Mucosa of gallbladder (tissue), 1 donor: ENCODE measurements around the gene SLC25A47. TPM values are rescaled to one million over a fixed set of nuclear protein-coding genes. Genes with fewer than 3 reads are reported as not detected.
"Not testable (repeated sequence)": the region's sequence is repeated elsewhere in the genome, so short reads cannot be mapped to it uniquely, and the experiment has no call there.

Source experiments
- DNase-seq: peaks from one replicate; pipeline ENCODE4 v3.0.0-alpha.2; 2020; ENCODE audit warnings: low spot score
- total RNA-seq: library from RNA; stranded (reverse); gene quantifications from one replicate; pipeline ENCODE4 v1.2.1, GENCODE V29; 2021
- donor health status: DM: no; HTN: no; CAD: no.

SLC25A47 gene
- total RNA-seq, 1 donor from 2014 or later, result 0.20 TPM

DNA sequence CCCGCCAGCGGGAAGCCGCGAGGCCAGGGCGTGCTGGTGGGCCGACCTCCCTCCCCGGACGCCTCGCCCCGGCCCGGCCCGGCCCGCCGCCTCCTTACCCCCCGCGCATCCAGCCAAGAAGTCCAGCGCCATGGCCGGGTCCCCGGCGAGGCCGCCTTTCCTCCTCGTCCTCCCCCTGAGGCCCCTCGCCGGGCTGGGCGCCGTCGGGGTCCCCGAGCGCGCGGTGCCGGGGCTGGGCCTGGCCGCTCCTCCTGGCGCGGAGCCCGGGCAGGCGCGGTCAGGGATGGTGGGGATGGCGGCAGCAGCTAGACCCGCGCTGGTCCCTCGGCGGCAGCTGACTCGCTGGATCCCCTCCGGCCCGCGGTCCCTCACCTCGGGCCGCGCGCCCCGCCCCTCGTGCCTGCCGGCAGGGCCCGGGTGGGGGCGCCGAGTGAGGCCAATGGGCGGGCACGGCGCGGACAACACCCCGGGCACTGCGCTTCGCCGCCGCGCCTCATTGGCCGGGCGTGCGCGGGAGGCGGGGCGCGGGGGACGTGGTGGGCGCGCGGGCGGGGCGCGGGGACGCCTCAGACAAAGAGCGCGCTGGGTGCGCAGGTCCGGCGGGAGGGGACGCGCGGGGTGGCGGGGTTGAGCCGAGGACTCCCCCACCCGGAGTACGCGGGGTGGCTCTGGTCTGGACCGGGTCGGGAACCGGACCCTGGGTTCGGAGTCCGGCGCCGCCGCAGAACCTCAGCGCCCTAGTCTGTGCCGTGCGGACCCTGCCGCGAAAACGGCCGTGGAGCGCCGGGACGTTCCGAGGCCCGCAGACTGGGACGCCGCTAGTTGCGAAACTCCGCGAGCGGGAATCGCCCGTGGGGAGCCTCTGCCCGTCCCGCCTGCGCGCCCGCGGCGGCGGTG, 16.8 kb upstream of the SLC25A47 start, which contains the start of gene SLC25A29:
TSS of gene SLC25A29 (minus strand) at position 344 of the 897 bp plus-strand sequence. CDS start at position 132, 212 bp downstream.
- DNase-seq, result peak; percentile 88

- no peak for DNase-seq
Measured at GRCh38 chr14:100306998-100307765, 16.0 kb upstream of the SLC25A47 start.

- no peak for DNase-seq
Measured at GRCh38 chr14:100307766-100308426, 15.2 kb upstream of the SLC25A47 start.

DNA sequence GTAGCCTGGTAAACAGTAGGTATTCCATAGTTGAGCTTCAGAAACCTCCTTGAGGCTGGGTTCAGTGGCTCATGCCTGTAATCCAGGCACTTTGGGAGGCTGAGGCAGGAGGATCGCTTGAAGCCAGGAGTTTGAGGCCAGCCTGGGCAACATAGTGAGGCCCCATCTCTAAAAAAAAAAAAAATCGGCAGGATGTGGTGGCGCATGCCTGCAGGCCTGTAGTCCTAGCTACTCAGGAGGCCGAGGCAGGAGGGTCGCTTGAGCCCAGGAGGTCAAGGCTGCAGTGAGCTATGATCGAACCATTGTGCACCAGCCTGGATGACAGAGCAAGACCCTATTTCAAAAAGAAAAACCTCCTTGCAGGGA, 14.7 kb upstream of the SLC25A47 start:
- DNase-seq, result not testable (repeated sequence)

- DNase-seq, result no peak
Measured at GRCh38 chr14:100309028-100309737, 14.0 kb upstream of the SLC25A47 start.

GRCh38 chr14:100312110-100312876, 10.8 kb upstream of the SLC25A47 start:
- DNase-seq, result not testable (repeated sequence)

DNA sequence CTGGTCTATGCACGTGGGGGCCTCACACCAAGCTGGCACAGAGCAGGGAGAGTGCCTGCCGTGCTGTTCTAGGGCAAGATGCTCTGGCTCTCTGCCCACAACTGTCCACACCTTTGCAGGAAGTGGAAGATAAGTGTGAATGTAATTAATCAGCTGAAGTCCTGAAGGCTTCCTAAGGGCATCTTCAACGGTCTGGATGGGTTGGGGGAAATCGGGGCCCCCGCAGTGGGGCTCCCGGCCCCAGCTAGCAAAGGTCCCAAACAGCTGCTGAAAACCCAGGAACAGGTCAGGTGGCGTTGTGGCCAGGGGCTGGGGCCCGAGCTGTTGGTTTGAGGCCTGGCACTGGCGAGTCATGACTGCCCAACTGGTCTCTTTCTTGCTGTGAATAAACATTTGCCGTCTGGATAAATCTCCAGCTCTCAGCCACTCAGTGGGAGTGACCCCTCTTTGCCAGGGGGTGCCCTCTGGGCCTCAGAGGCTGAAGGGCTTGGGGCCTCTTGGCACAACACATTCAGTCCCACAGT, 10.2 kb upstream of the SLC25A47 start:
- no peak for DNase-seq

GRCh38 chr14:100313464-100314230, 9.5 kb upstream of the SLC25A47 start:
- DNase-seq, result no peak

DNA sequence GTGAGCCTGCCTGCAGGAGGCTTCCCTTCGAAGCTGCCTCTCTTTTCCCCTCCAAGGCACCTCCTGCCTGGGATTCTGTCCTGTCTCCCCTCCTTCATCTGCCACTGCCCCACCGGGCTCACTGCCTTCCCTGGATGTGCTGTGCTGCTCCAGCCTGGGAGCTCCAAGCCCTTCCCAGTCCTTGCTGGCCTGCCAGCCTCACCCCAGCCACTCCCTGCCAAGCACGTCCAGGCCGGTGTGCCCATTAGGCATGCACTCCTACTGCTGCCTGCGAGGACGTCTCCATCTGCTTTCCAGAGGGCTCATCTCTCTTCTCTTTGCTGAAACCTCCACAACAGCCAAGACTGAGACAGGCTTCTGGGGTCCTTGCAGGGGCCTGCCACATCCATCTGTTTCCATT, 8.4 kb upstream of the SLC25A47 start:
- no peak for DNase-seq

GRCh38 chr14:100317389-100317788, 5.8 kb upstream of the SLC25A47 start:
- DNase-seq, result no peak

- peak; percentile 63 for DNase-seq
Measured at GRCh38 chr14:100317912-100318808, 5.0 kb upstream of the SLC25A47 start.

DNA sequence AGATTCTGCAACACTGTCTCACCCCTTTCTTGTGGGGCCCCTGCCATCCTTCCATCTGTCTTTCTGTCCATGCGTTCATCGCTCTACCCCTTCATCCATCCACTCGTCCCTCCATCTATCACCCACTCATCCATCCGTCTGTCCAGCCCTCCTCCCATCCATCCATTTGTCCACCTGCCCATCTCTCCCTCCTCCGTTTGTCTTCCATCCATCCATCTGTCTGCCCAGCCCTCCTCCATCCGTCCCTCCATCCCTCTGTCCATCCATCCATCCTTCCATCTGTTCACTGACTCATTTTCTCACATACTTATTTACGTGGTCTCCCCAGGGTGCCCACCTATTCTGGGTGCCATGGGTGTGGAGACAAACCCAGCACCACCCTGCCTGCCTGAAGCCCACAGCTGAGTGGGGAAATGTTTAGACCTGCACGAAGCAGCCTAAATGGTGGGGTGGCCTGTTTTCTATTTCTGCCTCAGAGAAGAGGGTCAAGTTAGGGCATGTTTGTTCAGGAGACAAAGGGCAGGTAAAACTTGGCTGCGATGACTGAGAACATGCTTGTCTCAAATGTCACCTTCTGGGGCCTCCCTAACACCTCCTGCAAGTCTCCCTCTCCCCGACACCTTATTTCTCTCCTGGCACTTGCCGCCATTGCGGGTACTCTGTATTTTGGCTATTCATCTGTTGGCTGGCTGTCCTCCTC, 2.8 kb upstream of the SLC25A47 start:
- DNase-seq, result no peak

GRCh38 chr14:100321473-100322137, 1.5 kb upstream of the SLC25A47 start:
- DNase-seq, result no peak

GRCh38 chr14:100322138-100322957, 791 bp upstream of the SLC25A47 start:
- DNase-seq, result no peak

DNA sequence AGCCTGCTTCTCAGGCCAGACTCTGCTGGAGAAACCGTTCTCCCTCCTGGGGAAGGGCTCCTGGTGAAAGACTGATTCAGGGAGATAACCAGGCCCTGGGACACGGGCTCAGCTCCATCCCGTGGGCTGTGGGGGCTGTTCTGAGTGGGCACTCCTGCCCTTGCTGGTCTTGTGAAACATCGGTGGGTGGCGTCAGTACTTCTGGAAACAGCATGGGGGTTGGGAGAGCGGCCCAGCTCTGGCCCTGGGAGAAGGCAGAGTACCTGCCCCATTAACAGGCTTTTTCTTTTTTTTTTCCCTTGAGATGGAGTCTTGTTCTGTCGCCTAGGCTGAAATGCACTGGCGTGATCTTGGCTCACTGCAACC, 786 bp downstream of the SLC25A47 start:
- DNase-seq, result no peak

DNA sequence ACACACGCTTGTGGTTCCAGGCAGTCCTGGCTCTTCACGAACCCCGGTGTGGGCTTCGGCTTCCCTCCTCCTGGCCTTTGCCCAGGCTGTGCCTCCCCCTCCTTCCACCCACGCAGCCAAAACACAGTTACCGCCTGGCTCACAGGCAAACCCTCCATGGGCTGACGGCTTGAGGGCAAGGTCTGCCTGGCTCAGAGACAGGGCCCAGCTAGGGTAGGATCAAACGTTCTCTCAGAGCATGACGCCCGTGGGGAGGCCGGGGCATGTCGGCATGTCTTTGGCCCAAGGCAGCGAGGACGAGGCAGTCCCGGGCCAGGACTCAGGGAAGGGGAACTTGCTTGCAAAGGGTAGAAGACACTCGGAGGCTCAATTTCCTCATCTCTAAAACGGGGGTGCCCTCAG, 2.1 kb downstream of the SLC25A47 start:
- no peak for DNase-seq

DNA sequence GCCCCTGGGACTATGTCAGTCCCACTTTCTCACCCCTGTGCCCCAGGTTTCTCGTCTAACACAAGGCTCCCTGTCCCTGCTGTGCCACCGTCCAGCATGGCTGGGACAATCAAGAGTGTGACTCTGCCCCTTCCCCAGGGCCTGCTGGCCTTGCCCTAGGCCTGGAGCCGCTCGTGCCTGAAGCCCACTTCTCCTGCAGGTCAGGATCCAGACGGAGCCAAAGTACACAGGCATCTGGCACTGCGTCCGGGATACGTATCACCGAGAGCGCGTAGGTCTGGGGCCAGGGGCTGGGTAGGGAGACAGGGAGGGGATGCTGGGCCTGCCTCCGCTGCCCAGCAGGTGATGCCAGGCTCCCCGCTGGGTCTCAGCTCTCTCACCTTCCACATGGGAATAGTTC, 2.8 kb downstream of the SLC25A47 start:
- no peak for DNase-seq
